H1 (cell line): Measurements from ENCODE around the gene ZNF727. TPM values are rescaled to one million over a fixed set of nuclear protein-coding genes. Genes with fewer than 3 reads are reported as not detected.

Experiments used
- CEBPB ChIP-seq: IDR thresholded peaks from 2 replicates; pipeline ENCODE4 v1.6.1; 2012; ENCODE audit warnings: low read depth, low read length
- SP4 ChIP-seq: IDR thresholded peaks from 2 replicates; pipeline ENCODE4 v1.6.1; 2012; ENCODE audit warnings: low read length, inconsistent platforms
- TAF1 ChIP-seq: IDR thresholded peaks from 2 replicates; pipeline ENCODE4 v1.6.1; 2011; ENCODE audit warnings: mild to moderate bottlenecking, low read depth, low read length
- polyA plus RNA-seq, 7 experiments: library from polyadenylated mRNA; depleted of rRNA in 3 of 7; stranded (reverse) in 5 of 7; unstranded in 2 of 7; fragments of >200 nt in 5 of 7; fragments of 200-250 nt in 2 of 7; gene quantifications; 1 replicate in 5 of 7; 2 replicates in 1 of 7; 4 replicates in 1 of 7; pipeline versions ENCODE4 v1.2.1 to v1.2.3, GENCODE V29; 2011 to 2013; ENCODE audit warnings: missing spikeins in 2 of 7, mixed read lengths in 2 of 7
- total RNA-seq: library from RNA; stranded (reverse); fragmentation: NEBNext Ultra II Directional; extraction: Animal tissue kit (Norgen Biotek cat#: 25700); gene quantifications from 2 replicates; pipeline ENCODE4 v1.2.1, GENCODE V29; 2021
- TF ChIP-seq, protein P1 (sequence below): IDR thresholded peaks from 2 replicates; pipeline ENCODE4 v1.6.1; 2012; ENCODE audit warnings: low read length, inconsistent platforms
- TF ChIP-seq, protein P2 (sequence below), 3 experiments: IDR thresholded peaks; 1 replicate in 2 of 3; 2 replicates in 1 of 3; pipeline versions ENCODE4 v1.5.1 to v1.6.1; 2011; ENCODE audit warnings: low read length in 3 of 3, mild to moderate bottlenecking in 3 of 3, inconsistent platforms in 2 of 3, low read depth in 1 of 3, moderate library complexity in 1 of 3; ENCODE audit not compliant: insufficient read depth in 1 of 3; ENCODE audit errors: control extremely low read depth in 1 of 3

Gene ZNF727
- total and polyA plus RNA-seq, 2 of the 8 experiments (the other 6 are each of a cell fraction or from before 2014, with no cell fraction given) = not detected

DNA sequence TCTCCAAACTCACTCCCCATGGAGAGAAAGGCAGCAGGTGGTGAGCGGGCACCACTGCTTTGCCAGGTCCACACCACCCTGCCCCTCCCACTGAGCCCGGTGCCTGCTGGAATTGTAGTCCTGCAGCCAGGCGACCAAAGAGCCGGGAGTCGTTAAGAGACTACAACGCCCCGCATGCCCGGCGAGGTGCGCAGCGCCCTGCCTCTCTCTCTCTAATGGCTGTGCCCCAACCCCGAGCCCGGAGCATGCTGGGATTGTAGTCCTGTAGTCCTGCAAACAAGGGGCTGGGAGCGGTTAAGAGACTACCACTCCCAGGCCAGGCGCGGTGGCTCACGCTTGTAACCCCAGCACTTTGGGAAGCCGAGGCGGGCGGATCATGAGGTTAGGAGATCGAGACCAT lies 8.1 kb upstream of the ZNF727 start (continued):
- TF ChIP-seq, protein P1, sequence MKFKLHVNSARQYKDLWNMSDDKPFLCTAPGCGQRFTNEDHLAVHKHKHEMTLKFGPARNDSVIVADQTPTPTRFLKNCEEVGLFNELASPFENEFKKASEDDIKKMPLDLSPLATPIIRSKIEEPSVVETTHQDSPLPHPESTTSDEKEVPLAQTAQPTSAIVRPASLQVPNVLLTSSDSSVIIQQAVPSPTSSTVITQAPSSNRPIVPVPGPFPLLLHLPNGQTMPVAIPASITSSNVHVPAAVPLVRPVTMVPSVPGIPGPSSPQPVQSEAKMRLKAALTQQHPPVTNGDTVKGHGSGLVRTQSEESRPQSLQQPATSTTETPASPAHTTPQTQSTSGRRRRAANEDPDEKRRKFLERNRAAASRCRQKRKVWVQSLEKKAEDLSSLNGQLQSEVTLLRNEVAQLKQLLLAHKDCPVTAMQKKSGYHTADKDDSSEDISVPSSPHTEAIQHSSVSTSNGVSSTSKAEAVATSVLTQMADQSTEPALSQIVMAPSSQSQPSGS = no peak
- TF ChIP-seq, protein P2, sequence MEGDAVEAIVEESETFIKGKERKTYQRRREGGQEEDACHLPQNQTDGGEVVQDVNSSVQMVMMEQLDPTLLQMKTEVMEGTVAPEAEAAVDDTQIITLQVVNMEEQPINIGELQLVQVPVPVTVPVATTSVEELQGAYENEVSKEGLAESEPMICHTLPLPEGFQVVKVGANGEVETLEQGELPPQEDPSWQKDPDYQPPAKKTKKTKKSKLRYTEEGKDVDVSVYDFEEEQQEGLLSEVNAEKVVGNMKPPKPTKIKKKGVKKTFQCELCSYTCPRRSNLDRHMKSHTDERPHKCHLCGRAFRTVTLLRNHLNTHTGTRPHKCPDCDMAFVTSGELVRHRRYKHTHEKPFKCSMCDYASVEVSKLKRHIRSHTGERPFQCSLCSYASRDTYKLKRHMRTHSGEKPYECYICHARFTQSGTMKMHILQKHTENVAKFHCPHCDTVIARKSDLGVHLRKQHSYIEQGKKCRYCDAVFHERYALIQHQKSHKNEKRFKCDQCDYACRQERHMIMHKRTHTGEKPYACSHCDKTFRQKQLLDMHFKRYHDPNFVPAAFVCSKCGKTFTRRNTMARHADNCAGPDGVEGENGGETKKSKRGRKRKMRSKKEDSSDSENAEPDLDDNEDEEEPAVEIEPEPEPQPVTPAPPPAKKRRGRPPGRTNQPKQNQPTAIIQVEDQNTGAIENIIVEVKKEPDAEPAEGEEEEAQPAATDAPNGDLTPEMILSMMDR (IDR thresholded peaks at IDR 0.05; ENCODE audit: control extremely low read depth in 1 of 3, insufficient read depth in 1 of 3, low read depth in 1 of 3, low read length in 3 of 3) = no peak
- no peak for TF ChIP-seq TAF1
- no peak for TF ChIP-seq SP4
- no peak for TF ChIP-seq CEBPB
